AG09309 (cell line): ENCODE results near the gene ABCB9.

Experiments used
- DNase-seq: peaks from one replicate; pipeline ENCODE4 v3.0.0-alpha.2; 2010; ENCODE audit warnings: low read depth
- H3K4me3 ChIP-seq: 2 replicates; pipeline ENCODE4 v1.5.1; 2011; ENCODE audit warnings: mild to moderate bottlenecking, low read depth, low read length, moderate library complexity; ENCODE audit not compliant: control insufficient read depth
- CTCF ChIP-seq: IDR thresholded peaks from 2 replicates; pipeline ENCODE4 v1.5.1; 2011; ENCODE audit warnings: mild to moderate bottlenecking, low read depth, low read length, inconsistent platforms; ENCODE audit not compliant: insufficient read depth, control insufficient read depth; ENCODE audit errors: missing control alignments

The ABCB9 gene

DNA sequence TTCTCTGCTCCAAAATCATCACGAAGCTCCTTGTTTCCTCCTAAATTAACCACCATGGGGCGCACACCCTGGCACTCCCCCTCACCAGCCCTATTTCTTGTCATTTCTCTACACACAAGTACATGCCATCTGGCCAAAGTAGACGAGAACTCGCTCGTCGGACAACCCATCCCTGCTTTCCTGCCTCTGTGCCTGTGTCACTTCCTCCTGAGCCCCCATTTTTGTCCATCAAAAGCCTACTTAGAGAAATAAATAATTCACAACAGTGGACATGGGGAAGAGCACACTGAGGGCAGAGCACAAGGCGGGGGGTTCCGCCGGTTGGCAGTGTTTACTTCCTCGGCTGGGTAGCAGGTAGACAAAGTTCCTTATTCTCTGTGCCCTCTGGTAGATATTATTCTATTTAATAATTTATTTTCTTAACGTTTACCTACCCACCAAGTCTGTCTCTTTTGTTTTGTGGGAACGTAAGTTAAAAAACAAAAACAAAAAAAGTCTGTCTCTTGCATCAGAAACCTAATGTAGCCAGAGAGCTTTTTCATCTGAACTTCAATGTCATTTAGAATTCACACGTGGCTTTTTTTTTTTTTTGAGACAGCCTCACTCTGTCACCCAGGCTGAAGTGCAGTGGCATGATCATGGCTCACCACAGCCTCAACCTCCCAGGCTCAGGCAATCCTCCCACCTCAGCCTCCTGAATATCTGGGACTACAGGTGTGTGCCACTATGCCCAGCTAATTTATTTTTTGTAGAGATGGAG, 76.3 kb downstream of the ABCB9 start:
- DNase-seq, result no peak
- TF ChIP-seq CTCF, result no peak
- no peak overlapping the region for H3K4me3 ChIP-seq

GRCh38 chr12:122888232-122888752, 78.0 kb downstream of the ABCB9 start:
- TF ChIP-seq CTCF, result no peak
- DNase-seq, result no peak
- H3K4me3 ChIP-seq, result no peak overlapping the region; the same call in 1 of the 2 replicates

GRCh38 chr12:122887819-122888212, 78.4 kb downstream of the ABCB9 start:
- TF ChIP-seq CTCF, result no peak
- no peak for DNase-seq
- no peak overlapping the region for H3K4me3 ChIP-seq

GRCh38 chr12:122886851-122887818, 79.1 kb downstream of the ABCB9 start:
- TF ChIP-seq CTCF, result no peak
- no peak for DNase-seq
- H3K4me3 ChIP-seq, result no peak overlapping the region

DNA sequence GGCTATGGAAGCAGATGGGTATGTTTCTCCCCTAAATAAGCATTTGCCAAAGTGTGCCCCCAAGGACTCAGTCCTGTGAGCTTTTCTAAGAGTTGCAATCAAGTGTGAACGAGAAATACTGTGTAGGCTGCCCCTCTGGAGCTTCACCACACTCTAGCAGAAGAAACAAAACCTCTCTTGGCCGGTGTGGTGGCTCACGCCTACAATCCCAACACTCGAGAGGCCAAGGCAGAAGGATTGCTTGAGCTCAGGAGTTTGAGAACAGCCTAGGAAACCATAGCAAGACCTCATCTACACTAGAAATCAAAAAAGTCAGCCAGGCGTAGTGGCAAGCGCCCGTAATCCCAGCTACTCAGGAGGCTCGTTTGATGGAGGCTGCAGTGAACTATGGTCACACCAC, 80.1 kb downstream of the ABCB9 start:
- TF ChIP-seq CTCF, result no peak
- no peak overlapping the region for H3K4me3 ChIP-seq
- DNase-seq, result no peak

- TF ChIP-seq CTCF, result no peak
- H3K4me3 ChIP-seq, result no peak overlapping the region
- DNase-seq, result no peak
Measured at GRCh38 chr12:122884860-122885259, 81.4 kb downstream of the ABCB9 start.
